ENCODE results near the gene COX14.
"Not testable (repeated sequence)": the region's sequence is repeated elsewhere in the genome, so short reads cannot be mapped to it uniquely, and the experiment has no call there.

The COX14 gene

DNA sequence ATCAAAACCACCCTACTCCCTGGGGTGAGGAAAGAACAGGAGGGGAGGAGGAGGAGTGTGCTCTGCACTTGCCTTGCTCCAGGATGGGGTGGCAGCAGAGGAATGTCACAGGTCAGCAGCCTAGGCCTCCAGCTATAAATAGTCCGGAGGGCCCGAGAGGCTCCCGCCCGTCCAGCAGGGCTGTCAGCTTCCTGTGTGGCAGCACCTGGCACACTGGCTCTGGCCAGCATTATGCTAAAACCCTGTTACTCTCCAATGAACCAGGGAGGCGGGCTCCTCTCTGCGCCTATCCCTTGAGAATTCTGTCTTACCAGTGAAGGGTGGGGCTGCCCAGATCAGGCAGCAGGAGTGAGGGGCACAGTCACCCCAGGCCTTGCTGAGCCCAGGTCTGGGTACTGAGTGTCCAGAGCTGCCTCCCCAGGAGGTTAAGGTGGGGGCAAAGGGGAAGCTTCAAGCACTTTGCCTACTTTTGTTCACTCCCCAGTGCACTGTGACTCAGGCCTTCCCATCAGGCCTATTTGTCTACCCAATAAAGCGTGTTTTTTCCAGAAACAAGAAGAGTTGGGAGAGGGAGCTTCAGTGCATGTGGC, 1.2 kb upstream of the COX14 start:
- DNase-seq: no peak

- DNase-seq: no peak
These were observed 692 bp upstream of the COX14 start for GRCh38 chr12:50111395-50111692.

- DNase-seq: no peak
These were observed 601 bp downstream of the COX14 start for GRCh38 chr12:50112456-50113218.

- DNase-seq: no peak
These were observed 5.1 kb downstream of the COX14 start for GRCh38 chr12:50117057-50117622.

- no peak for DNase-seq
These were observed 7.4 kb downstream of the COX14 start for GRCh38 chr12:50119387-50119786.

DNA sequence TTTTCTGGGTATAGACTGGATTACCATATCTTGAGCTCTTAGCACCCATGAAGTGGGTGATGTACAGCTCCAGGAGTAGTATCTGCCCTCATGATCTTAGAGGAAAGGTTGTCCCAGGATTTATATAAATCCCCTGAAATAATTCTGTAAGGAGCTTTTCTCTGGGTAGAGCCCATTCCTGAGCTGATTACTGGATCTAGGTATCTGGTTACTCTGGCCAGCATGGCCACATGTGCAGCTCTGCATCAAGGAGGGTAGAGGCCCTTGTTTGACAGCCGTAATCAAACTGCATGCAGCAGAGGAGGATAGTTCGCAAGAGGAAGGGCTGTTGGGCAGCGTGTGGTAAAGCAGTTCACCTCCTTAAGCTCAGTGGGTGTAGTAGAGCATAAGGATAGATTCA, 8.5 kb downstream of the COX14 start:
- DNase-seq: no peak

GRCh38 chr12:50120953-50121352, 8.9 kb downstream of the COX14 start:
- DNase-seq: no peak

DNA sequence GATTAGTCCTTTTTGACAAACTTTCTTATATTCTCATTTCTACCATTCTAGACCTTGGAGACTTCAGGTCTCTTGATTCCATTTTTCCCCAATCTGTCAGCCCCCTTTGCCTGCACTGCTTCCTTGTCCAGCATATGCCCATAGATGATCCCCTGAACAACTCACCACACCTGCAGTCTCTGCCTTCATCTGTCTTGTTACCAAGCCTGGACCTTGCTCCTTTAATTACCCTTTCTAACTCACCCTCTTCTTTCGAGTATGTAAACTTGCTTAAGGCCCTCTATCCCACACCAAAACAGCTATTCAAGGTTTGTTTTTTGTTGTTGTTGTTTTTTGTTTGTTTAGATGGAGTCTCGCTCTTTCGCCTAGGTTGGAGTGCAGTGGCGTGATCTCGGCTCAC, 9.6 kb downstream of the COX14 start:
- no peak for DNase-seq

GRCh38 chr12:50123203-50123602, 11.2 kb downstream of the COX14 start:
- no peak for DNase-seq

- no peak for DNase-seq
These were observed 15.5 kb downstream of the COX14 start for GRCh38 chr12:50127546-50127945.

- no peak for DNase-seq
These were observed 17.3 kb downstream of the COX14 start for GRCh38 chr12:50129290-50129689.

DNA sequence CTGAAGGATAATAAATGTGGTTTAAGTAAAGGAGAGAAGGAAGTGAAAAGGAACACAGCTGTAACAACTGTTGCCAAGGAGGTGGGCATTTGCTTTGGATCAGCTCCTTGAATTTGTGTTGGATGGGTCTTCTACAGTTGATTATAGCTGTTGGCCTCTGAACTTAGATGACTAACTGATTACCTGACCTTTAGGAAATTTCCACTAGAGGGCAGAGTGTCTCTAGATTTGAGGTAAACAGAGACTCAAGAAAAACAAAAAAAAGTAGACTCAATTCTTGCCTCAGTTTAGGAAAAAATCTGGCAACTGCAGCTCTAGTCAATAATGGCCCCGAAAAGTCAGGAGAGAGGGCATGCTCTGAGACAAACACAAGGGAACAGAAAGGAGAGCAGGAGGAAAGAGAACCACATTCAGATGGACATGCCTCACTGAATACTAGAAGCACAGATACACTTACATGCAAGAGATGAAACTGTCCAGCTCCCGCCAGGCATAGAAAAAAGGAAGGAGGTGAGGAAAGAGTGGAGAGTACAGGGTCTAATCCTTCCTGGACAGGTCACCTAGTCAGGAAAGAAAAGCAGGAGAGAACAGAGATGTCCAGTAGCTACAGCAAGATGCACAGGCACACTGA, 20.6 kb downstream of the COX14 start:
- DNase-seq: no peak

DNA sequence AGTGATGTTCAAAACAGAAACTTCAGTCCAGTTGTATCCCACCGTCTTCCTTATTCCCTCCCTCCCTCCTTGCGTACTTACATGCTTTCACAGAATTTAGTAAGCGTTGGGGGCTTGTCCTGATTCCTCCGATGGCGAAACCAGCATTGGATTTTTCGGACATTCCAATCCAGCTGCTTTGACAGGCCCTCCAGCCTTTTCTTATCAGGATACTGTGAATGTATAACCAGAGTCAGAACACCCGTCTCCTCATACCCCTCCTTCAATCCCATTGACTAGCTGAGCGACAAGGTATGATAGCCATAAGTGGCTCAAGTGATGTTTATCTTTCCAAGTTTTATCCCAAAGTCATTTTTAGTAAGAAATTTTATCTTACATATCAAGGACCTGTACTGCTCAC, 31.0 kb downstream of the COX14 start:
- no peak for DNase-seq

GRCh38 chr12:50145439-50145838, 33.4 kb downstream of the COX14 start:
- no peak for DNase-seq

DNA sequence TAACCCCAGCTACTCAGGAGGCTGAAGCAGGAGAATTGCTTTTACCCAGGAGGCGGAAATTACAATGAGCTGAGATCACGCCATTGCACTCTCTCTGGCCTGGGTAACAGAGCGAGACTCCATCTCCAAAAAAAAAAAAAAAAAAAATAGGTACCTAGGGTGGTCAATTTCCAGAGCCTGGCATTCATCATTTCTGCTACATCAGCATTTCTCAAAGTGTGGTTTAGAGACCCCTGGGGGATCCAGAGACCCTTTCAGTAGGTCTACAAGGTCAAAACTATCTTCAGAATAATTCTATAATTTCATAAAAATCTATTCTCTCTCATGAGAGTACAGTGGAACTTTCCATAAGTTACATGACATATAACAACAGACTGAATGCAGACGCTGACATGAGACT, 35.2 kb downstream of the COX14 start:
- no peak for DNase-seq

DNA sequence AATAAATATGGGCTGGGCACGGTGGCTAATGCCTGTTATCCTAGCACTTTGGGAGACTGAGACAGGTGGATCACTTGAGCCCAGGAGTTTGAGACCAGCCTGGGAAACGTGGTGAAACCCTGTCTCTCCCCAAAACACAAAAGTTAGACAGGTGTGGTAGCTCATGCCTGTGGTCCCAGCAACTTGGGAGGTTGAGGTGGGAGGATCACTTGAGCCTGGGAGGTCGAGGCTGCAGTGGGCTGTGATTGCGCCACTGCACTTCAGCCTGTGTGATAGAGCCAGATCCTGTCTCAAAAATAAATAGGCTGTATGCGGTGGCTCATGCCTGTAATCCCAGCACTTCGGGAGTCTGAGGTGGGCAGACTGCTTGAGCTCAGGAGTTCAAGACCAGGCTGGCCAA, 36.0 kb downstream of the COX14 start:
- not testable (repeated sequence) for DNase-seq

GRCh38 chr12:50149311-50149710, 37.3 kb downstream of the COX14 start:
- no peak for DNase-seq

- no peak for DNase-seq
These were observed 39.1 kb downstream of the COX14 start for GRCh38 chr12:50151047-50151687.

DNA sequence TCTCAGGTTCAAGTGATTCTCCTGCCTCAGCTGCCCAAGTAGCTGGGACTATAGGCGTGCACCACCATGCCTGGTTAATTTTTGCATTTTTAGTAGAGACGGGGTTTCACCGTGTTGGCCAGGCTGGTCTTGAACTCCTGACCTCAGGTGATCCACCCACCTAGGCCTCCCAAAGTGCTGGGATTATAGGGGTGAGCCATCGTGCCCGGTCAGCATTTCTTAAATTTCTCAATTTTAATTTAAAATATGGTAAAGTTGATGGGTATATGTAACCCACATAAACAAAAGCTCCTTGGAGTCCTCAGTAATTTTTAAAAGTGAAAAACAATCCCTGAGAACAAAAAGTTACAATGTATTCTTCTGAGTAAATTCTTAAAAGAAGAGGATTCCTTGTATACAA, 42.9 kb downstream of the COX14 start:
- DNase-seq: not testable (repeated sequence)

- DNase-seq: no peak
These were observed 44.6 kb downstream of the COX14 start for GRCh38 chr12:50156641-50157040.

- no peak for DNase-seq
These were observed 45.2 kb downstream of the COX14 start for GRCh38 chr12:50157259-50157658.

DNA sequence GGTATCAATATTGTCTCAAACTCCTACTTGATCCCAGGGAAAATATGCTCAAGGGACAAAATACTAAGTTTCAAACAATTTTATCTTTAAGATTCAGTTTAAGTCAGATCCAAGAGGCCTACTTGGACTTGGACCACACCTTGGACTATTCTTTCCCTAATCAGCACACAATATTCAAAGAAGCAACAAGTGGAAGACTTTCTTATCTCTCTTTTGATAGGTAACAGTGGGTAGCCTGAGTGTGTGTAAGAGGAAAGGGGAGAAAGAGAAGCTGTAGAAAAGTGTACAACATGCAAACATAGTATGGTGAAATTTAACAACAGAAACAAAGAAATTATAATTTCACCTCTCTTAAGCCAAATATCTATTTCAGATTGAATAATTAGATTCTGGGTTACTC, 48.6 kb downstream of the COX14 start:
- DNase-seq: no peak

GRCh38 chr12:50162230-50162629, 50.2 kb downstream of the COX14 start:
- no peak for DNase-seq

DNA sequence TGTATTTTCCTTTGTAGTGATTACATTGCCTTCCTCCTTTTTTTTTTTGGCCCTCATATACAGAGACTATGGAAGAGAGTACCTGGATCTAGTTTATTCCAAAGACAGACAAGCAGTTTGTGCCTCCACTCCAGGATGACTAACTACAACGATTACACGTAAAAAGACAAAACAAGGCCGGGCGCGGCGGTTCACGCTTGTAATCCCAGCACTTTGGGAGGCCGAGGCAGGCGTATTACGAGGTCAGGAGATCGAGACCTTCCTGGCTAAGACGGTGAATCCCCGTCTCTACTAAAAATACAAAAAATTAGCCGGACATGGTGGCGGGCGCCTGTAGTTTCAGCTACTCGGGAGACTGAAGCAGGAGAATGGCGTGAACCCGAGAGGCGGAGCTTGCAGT, 52.9 kb downstream of the COX14 start:
- DNase-seq: no peak

Measured in activated CD4-positive, alpha-beta T cell treated with anti-CD3 and anti-CD28 coated beads, Interleukin-2, amount 50 U/mL, for 1 hour (primary cell).